Liver (tissue), 9 donors: ENCODE measurements around the gene PDE2A. TPM values are rescaled to one million over a fixed set of nuclear protein-coding genes. Genes with fewer than 3 reads are reported as not detected.

Experiments used
- DNase-seq: peaks from one replicate; pipeline ENCODE4 v3.0.0-alpha.2; 2017; ENCODE audit warnings: low spot score
- H3K27ac ChIP-seq, 2 donors: one replicate each; pipeline ENCODE4 v1.7.0; 2013; ENCODE audit warnings: inconsistent platforms in 2 of 2, low read length in 2 of 2, control low read depth in 1 of 2, low read depth in 1 of 2, mild to moderate bottlenecking in 1 of 2
- H3K27me3 ChIP-seq, 4 donors: one replicate each; pipeline versions ENCODE4 v1.6.1 to v1.7.0; 2013; ENCODE audit warnings: low read length in 3 of 4, inconsistent platforms in 1 of 4, mild to moderate bottlenecking in 1 of 4, moderate library complexity in 1 of 4; ENCODE audit not compliant: control insufficient read depth in 4 of 4, insufficient read depth in 4 of 4
- H3K36me3 ChIP-seq, 4 donors: one replicate each; pipeline versions ENCODE4 v1.6.1 to v1.7.0; 2013; ENCODE audit warnings: low read length in 3 of 4, mild to moderate bottlenecking in 3 of 4, low read depth in 1 of 4, moderate library complexity in 1 of 4; ENCODE audit not compliant: control insufficient read depth in 4 of 4, insufficient read depth in 3 of 4
- H3K4me1 ChIP-seq, 4 donors: one replicate each; pipeline versions ENCODE4 v1.6.1 to v1.7.0; 2013; ENCODE audit warnings: low read length in 3 of 4, mild to moderate bottlenecking in 3 of 4, moderate library complexity in 1 of 4; ENCODE audit not compliant: control insufficient read depth in 4 of 4, insufficient read depth in 4 of 4
- H3K4me3 ChIP-seq, 3 donors: one replicate each; pipeline versions ENCODE4 v1.6.1 to v1.7.0; 2013; ENCODE audit warnings: low read length in 3 of 3, control low read depth in 1 of 3, low read depth in 1 of 3, mild to moderate bottlenecking in 1 of 3
- H3K9ac ChIP-seq, 2 donors: one replicate each; pipeline ENCODE4 v1.7.0; 2013; ENCODE audit warnings: low read length in 2 of 2, mild to moderate bottlenecking in 2 of 2, moderate library complexity in 2 of 2, control low read depth in 1 of 2, low read depth in 1 of 2
- H3K9me3 ChIP-seq, 4 donors: one replicate each; pipeline versions ENCODE4 v1.6.1 to v1.7.0; 2013; ENCODE audit warnings: low read length in 3 of 4; ENCODE audit not compliant: control insufficient read depth in 4 of 4
- ATF3 ChIP-seq: IDR thresholded peaks from 2 replicates; pipeline ENCODE4 v1.6.1; 2016; ENCODE audit warnings: antibody characterized with exemption
- CTCF ChIP-seq: fragments of 150-350 bp; IDR thresholded peaks from 2 replicates; pipeline ENCODE4 v1.5.1; 2017; ENCODE audit warnings: improper control_type of control experiment, low read depth, low read length; ENCODE audit not compliant: missing input control
- EGR1 ChIP-seq, 2 donors: IDR thresholded peaks; 2 replicates each; pipeline ENCODE4 v1.6.1; 2016 to 2018; ENCODE audit warnings: antibody characterized with exemption in 2 of 2, low read depth in 2 of 2
- FOXA1 ChIP-seq: IDR thresholded peaks from 2 replicates; pipeline ENCODE4 v1.6.1; 2016; ENCODE audit warnings: antibody characterized with exemption
- FOXA2 ChIP-seq: IDR thresholded peaks from 2 replicates; pipeline ENCODE4 v1.6.1; 2016; ENCODE audit warnings: antibody characterized with exemption
- GABPA ChIP-seq, 2 donors: IDR thresholded peaks in 1 of 2; conservative IDR thresholded peaks in 1 of 2; 2 replicates each; pipeline ENCODE4 v1.6.1; 2016; ENCODE audit warnings: antibody characterized with exemption in 2 of 2, mild to moderate bottlenecking in 1 of 2, moderate library complexity in 1 of 2
- HNF4A ChIP-seq, 2 donors: conservative IDR thresholded peaks; 2 replicates each; pipeline ENCODE4 v1.6.1; 2016; ENCODE audit warnings: antibody characterized with exemption in 2 of 2, mild to moderate bottlenecking in 2 of 2
- HNF4G ChIP-seq: IDR thresholded peaks from 2 replicates; pipeline ENCODE4 v1.6.1; 2016; ENCODE audit warnings: antibody characterized with exemption
- JUND ChIP-seq, 2 donors: IDR thresholded peaks; 2 replicates each; pipeline ENCODE4 v1.6.1; 2016; ENCODE audit warnings: antibody characterized with exemption in 2 of 2
- MAX ChIP-seq: IDR thresholded peaks from 2 replicates; pipeline ENCODE4 v1.6.1; 2016; ENCODE audit warnings: antibody characterized with exemption
- NR2F2 ChIP-seq: IDR thresholded peaks from 2 replicates; pipeline ENCODE4 v1.6.1; 2016; ENCODE audit warnings: antibody characterized with exemption
- RAD21 ChIP-seq, 2 donors: IDR thresholded peaks; 2 replicates each; pipeline ENCODE4 v1.6.1; 2016; ENCODE audit warnings: antibody characterized with exemption in 2 of 2, mild to moderate bottlenecking in 2 of 2
- REST ChIP-seq: IDR thresholded peaks from 2 replicates; pipeline ENCODE4 v1.6.1; 2016; ENCODE audit warnings: antibody characterized with exemption, mild to moderate bottlenecking
- RXRA ChIP-seq, 2 donors: IDR thresholded peaks; 2 replicates each; pipeline ENCODE4 v1.6.1; 2017 to 2018; ENCODE audit warnings: antibody characterized with exemption in 2 of 2, mild to moderate bottlenecking in 1 of 2
- SP1 ChIP-seq: IDR thresholded peaks from 2 replicates; pipeline ENCODE4 v1.6.1; 2018; ENCODE audit warnings: antibody characterized with exemption, mild to moderate bottlenecking
- TAF1 ChIP-seq: conservative IDR thresholded peaks from 2 replicates; pipeline ENCODE4 v1.6.1; 2016; ENCODE audit warnings: antibody characterized with exemption, mild to moderate bottlenecking
- YY1 ChIP-seq: IDR thresholded peaks from 2 replicates; pipeline ENCODE4 v1.6.1; 2016; ENCODE audit warnings: antibody characterized with exemption, mild to moderate bottlenecking
- ZBTB33 ChIP-seq: IDR thresholded peaks from 2 replicates; pipeline ENCODE4 v1.6.1; 2016; ENCODE audit warnings: antibody characterized with exemption
- WGBS: extraction: QIAGEN DNeasy Blood & Tissue Kit; methylation state at CpG from one replicate; pipeline ENCODE4 v1.1.7; 2013; 5-methylcytosine and 5-hydroxymethylcytosine counted together
- polyA plus RNA-seq, 2 donors: library from polyadenylated mRNA; stranded (reverse) in 1 of 2; unstranded in 1 of 2; fragments of 200-250 nt in 1 of 2; fragments of >200 nt in 1 of 2; fragmentation: Nextera tagmentation in 1 of 2; extraction: Ambion mirVana in 1 of 2; gene quantifications; one replicate each; pipeline versions ENCODE4 v1.2.1 to v1.2.3, GENCODE V29; 2013 to 2015
- total RNA-seq, 2 donors: library from RNA; depleted of rRNA; stranded (reverse); fragments of >200 nt; gene quantifications; one replicate each; pipeline ENCODE4 v1.2.3, GENCODE V29; 2014
- donor health status: healthy.
- donor health status: healthy.
- donor health status: healthy.
- donor health status: healthy.
- donor health status: healthy.

Gene PDE2A
- total and polyA plus RNA-seq, 4 donors = 4.3 to 32.8 (median 12.9) TPM

GRCh38 chr11:72704783-72705265, 30.6 kb upstream of the PDE2A start:
- no peak for DNase-seq
- H3K9me3 ChIP-seq = no peaks in the 10 kb centered on the region
- TF ChIP-seq FOXA1 (no peak), YY1 (no peak)
- no peak overlapping the region for H3K4me3 ChIP-seq
- H3K27me3 ChIP-seq = no peaks in the 10 kb centered on the region
- WGBS = 74% methylated on average over 4 of the region's 4 CpGs
- no peaks in the 10 kb centered on the region for H3K4me1 ChIP-seq
- peaks cover 19 to 88% (median 70%) of the 10 kb centered on the region in 4 donors for H3K36me3 ChIP-seq
- no peak overlapping the region for H3K27ac ChIP-seq
- no peak overlapping the region for H3K9ac ChIP-seq

GRCh38 chr11:72704028-72704782, 30.0 kb upstream of the PDE2A start:
- 86% methylated on average over 13 of the region's 13 CpGs for WGBS
- no peaks in the 10 kb centered on the region for H3K9me3 ChIP-seq
- H3K4me3 ChIP-seq = no peak overlapping the region
- no peaks in the 10 kb centered on the region for H3K27me3 ChIP-seq
- TF ChIP-seq RXRA (IDR thresholded peaks at IDR 0.05) (no peak), EGR1 (IDR thresholded peaks at IDR 0.05; ENCODE audit: low read depth in 2 of 2) (no peak), ZBTB33 (no peak), MAX (no peak), TAF1 (no peak), FOXA1 (no peak), RAD21 (IDR thresholded peaks at IDR 0.05) (no peak), SP1 (no peak), CTCF (no peak), NR2F2 (no peak), HNF4A (conservative IDR thresholded peaks at IDR 0.05) (no peak), FOXA2 (no peak), ATF3 (no peak), HNF4G (no peak), YY1 (no peak), REST (no peak), GABPA (IDR thresholded peaks at IDR 0.05 in 1 of 2, conservative IDR thresholded peaks at IDR 0.05 in 1 of 2) (no peak), JUND (IDR thresholded peaks at IDR 0.05) (no peak)
- no peaks in the 10 kb centered on the region for H3K4me1 ChIP-seq
- peaks cover 17 to 87% (median 70%) of the 10 kb centered on the region in 4 donors for H3K36me3 ChIP-seq
- H3K9ac ChIP-seq = no peak overlapping the region
- no peak for DNase-seq
- no peak overlapping the region for H3K27ac ChIP-seq
